ENCODE data around the gene ZNF181.

The ZNF181 gene

DNA sequence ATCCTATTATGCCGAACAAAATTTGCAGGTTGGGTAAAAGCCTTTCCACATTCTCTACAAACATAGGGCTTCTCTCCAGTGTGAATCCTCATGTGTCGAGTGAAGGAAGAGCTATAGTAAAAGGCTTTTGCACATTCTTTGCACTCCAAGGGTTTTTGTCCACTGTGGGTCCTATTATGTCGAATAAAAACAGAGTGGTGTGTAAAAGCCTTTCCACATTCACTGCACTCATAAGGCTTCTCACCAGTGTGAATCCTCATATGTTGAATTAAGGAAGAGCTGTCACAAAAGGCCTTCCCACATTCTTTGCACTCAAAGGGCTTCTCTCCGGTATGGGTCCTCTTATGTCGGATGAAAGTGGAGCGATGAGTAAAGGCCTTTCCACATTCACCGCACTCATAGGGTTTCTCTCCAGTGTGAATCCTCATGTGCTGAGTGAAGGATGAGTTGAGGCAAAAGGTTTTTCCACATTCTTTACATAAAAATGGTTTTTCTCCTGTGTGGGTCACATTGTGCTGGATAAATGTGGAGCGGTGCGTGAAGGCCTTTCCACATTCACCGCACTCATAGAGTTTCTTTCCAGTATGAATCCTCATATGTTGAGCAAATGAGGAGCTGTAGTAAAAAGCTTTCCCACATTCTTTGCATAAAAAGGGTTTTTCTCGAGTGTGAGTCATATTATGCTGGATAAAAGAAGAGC, 25.3 kb downstream of the ZNF181 start:
- DNase-seq (ENCODE audit: low read depth) = no peak

DNA sequence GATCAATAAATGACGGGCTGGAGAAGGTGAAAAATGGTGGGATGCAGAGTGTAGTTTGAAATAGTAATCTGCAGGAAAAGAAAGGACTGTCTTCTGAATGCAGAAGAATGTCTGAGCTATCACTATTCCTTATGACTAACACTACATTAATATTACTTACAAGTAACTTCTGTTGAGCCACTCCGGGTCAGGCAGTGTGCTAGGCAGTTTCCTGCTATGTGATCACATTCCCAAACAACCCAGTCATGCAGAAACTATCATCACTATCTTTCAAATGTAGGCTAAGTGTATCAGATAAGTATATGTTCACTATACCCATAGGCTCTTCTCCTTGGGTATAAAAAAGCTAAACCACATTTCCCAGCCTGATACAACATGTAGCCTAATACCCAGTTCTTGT, 32.3 kb downstream of the ZNF181 start:
- DNase-seq (ENCODE audit: low read depth) = no peak

GRCh38 chr19:34767951-34768350, 33.9 kb downstream of the ZNF181 start:
- DNase-seq (ENCODE audit: low read depth) = no peak

DNA sequence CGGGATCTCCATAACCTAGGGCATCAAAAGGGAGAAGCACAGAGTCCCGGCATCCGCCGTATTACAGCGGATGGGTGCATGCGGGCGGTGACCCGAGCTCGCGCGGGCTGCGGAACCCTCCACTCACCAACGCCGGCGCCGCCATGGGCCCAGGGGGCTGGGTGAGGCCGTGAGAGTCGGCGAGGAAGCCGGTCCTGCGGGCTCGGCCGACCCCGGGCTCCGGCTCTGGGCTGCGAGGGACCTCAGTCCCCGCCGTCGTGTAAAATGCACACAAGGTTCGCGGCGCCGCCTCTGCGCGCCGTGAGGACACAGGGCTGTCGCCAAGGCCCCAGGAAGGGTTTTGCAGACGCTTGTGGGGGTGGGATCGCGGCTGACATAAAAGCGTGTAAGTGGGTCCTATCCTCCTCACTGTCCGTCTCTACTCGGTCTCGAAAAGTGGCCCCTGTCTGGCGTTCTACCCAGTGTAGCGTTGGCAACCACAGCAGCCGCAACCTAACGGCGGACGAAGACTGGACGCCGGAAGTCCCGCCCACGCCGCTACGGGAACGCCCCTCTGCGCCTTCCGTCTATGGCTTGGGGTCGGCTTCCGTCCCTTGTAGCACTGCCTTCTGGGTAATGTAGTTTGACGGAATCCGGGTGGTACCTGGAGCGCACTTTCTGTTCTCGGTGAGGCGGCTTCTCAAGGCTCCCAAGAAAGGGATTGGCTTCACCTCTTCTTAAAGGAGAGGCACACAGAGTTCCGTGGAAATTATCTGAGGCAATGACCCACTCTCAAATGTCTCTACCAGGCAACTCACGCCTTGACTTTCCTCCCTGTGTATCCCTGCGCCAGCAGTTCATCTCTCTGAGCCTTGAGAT, 38.9 kb downstream of the ZNF181 start, which contains the start of gene ZNF599:
Gene ZNF599 (minus strand): TSS at position 519 of the 858 bp plus-strand sequence. CDS start 374 bp downstream, at position 145.
- DNase-seq (ENCODE audit: low read depth) = peak; percentile 83

GRCh38 chr19:34773555-34773864, 39.5 kb downstream of the ZNF181 start:
- DNase-seq (ENCODE audit: low read depth) = no peak

DNA sequence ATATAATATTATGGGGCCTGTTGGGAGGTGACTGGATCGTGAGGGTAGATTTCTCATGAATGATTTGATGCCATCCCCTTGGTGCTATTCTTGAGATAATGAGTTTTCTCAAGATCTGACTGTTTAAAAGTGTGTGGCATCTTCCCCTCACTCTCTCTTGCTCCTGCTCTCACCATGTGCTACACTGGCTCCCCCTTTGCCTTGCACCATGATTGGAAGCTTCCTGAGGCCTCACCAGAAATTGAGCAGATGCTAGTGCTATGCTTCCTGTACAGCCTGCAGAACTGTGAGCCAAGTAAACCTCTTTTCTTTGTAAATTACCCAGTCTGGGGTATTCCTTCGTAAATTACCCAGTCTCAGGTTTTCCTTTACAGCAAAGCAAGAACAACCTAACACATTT, 40.8 kb downstream of the ZNF181 start:
- no peak for DNase-seq (ENCODE audit: low read depth)

GRCh38 chr19:34778342-34778741, 44.3 kb downstream of the ZNF181 start:
- no peak for DNase-seq (ENCODE audit: low read depth)

- DNase-seq (ENCODE audit: low read depth) = no peak
Measured at GRCh38 chr19:34779652-34780051, 45.6 kb downstream of the ZNF181 start.

- DNase-seq (ENCODE audit: low read depth) = no peak
Measured at GRCh38 chr19:34786236-34786635, 52.2 kb downstream of the ZNF181 start.

GRCh38 chr19:34787059-34787824, 53.2 kb downstream of the ZNF181 start:
- DNase-seq (ENCODE audit: low read depth) = no peak

GRCh38 chr19:34788074-34788473, 54.0 kb downstream of the ZNF181 start:
- DNase-seq (ENCODE audit: low read depth) = no peak

DNA sequence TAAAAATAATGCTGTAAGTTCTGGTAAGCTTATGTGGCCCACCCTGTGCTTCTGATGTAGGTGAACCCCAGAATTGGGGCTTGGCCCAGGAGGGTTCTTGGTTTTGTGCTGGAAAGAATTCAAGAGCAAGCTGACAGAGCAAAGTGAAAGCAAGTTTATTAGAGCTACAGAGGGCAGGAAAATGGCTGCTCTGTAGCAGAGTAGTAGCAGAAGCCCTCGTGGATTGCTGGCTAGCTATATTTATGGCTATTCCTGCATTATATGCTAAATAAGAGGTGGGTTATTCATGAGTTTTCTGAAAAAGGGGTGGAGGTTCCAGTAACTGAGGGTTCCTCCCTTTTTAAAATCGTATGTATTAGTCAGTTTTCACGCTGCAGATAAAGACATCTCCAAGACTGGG, 59.5 kb downstream of the ZNF181 start:
- DNase-seq (ENCODE audit: low read depth) = no peak

DNA sequence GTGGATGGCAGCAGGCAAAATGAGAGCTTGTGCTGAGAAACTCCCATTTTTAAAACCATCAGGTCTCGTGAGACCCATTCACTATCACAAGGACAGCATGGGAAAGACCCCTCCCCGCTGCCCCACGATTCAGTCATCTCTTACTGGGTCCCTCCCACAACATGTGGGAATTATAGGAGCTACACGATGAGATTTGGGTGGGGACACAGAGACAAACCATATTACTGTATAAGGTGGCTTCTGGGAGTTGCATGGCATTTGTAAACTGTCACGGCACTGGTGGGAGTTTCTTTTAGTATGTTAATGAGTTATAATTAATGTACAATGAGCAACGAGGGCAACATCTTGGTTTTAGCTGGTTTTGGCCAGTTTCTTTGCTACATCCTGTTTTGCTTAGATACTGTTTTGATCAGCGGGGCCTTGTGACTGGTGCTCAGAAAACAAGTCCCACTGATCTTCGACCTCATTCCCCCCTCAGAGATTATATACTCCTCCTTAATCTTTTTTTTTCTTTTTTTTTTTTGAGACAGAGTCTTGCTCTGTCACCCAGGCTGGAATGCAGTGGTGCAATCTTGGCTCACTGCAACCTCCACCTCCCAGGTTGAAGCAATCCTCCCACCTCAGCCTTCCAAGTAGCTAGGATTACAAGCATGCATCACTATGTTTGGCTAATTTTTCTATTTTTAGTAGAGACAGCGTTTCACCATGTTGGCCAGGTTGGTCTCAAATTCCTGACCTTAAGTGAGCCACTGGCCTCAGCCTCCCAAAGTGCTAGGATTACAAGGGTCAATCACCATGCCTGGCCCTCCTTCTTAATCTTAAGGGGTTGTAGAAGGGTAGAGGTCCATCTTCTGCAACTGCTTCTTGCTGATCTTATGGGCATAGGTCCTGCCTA, 60.3 kb downstream of the ZNF181 start:
- no peak for DNase-seq (ENCODE audit: low read depth)
